SW480 (cell line): ENCODE measurements around the gene NWD2.
"Not testable (repeated sequence)": the region's sequence is repeated elsewhere in the genome, so short reads cannot be mapped to it uniquely, and the experiment has no call there.

ENCODE experiments used
- DNase-seq: peaks from one replicate; pipeline ENCODE4 v3.0.0-alpha.2; 2016; ENCODE audit warnings: low spot score

The NWD2 gene

GRCh38 chr4:37392521-37393255 lies 148.1 kb downstream of the NWD2 start:
- no peak for DNase-seq

GRCh38 chr4:37393321-37393720 lies 148.8 kb downstream of the NWD2 start:
- no peak for DNase-seq

- no peak for DNase-seq
Observed at GRCh38 chr4:37393889-37394288, 149.3 kb downstream of the NWD2 start.

DNA sequence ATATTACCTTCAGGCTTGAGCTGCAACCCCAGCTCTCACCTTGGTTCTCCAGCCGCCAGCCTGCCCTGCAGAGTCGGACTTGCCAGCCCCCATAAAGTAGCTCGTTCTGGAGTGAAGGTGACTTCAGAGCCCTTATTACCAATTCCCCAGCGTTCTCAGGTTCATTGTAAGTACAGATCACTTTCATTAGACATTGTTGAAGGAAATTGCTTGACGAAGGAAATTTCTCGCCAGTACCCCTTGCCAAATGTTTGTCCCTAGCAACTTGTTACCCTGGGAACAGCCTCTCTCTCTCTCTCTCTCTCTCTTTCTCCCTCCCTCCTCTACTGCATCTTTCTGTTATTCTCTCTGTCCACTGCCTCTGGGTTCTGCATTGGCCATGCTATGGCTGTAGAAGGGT lies 153.0 kb downstream of the NWD2 start:
- no peak for DNase-seq

DNA sequence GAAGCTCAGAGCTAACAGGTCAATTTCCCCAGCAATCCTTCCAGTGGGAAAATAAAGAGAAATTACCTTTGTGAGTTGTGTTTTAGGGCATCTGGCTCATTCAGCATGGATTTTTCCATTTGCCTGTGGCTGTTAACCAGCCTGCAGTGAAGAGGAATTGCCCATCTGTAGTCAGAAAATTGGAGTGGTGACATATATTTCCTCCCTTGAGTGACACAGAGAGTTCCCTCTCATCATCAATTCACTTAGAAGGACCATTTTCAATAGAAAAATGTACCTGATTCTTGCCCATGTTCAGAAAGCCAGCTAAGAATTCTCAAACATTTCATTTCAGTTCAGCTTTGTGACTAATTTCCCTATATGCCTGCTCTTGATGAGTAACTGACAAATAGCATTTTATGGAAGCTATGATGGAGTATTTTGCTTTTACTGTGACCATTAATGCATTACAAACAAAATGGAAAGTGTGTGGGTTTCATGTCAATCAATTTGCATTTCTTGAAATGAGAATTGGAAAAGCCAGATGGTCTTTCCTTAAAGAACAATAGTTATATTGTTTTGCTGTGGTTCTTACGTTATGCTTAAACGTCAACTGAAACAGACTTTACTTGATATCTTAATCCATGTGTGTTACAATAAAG lies 155.8 kb downstream of the NWD2 start:
- DNase-seq = no peak

- peak; percentile 23 for DNase-seq
Observed at GRCh38 chr4:37407938-37408826, 163.6 kb downstream of the NWD2 start.

GRCh38 chr4:37413612-37414011 lies 169.1 kb downstream of the NWD2 start:
- DNase-seq = not testable (repeated sequence)

DNA sequence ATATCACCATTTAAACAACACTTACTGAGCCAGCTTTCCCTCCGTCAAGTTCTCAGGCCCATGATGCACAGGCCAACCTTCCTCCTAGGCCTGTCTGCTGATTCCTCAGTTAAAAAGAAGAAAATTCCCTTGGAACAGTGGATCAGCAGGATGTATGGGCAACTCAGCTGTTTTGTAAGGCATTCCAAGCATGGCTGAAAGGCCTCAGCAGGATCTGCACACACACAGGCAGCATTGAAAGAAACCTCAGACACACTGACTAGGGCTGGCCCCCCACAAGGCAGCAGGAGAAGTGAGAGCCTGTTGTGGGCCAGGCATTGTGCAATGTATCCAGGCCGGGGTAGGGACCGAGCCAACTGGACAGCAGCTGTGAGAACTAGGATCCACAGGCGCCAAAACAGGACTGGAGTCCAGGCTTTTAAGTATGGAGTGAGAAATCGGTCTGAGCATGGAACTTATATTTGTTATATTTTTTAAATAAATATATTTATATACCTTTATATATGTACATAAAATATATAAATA lies 171.4 kb downstream of the NWD2 start:
- DNase-seq = no peak

GRCh38 chr4:37421614-37422013 lies 177.1 kb downstream of the NWD2 start:
- no peak for DNase-seq

DNA sequence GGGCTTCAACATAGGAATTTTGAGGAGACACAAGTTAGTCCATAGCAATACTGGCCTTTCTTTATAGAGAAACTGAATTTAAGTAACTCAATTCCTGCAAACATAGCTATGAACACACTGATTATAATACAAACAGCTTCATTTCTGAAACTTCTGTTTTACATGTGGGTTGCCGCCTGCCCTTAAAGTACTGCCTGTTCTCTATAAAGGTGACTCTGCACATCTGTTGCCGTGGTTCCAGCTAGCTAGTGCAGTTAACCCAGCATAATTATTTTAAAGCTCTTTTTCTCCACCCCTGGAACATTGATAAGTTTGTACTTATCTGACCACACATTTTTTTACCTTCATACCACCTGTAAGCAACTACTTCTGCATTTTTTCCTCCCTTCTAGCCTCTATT lies 177.6 kb downstream of the NWD2 start:
- DNase-seq = no peak

- no peak for DNase-seq
Observed at GRCh38 chr4:37422638-37423037, 178.1 kb downstream of the NWD2 start.

DNA sequence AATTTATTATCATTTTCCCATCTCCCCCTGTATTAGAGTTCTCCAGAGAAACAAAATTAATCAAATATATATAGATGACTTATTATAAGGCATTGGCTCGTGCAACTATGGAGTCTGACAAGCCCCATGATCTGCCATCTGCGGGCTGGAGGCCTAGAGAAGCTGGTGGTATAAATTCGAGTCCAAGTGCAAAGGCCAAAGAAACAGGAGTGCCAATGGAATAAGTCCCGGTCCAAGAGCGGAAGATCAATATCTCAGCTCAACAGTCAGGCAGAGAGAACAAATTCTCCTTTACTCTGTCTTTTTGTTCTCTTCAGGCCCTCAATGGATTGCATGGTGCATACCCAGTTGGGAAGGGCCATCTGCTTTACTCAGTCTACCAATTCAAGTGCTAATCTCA lies 178.8 kb downstream of the NWD2 start:
- DNase-seq = no peak

DNA sequence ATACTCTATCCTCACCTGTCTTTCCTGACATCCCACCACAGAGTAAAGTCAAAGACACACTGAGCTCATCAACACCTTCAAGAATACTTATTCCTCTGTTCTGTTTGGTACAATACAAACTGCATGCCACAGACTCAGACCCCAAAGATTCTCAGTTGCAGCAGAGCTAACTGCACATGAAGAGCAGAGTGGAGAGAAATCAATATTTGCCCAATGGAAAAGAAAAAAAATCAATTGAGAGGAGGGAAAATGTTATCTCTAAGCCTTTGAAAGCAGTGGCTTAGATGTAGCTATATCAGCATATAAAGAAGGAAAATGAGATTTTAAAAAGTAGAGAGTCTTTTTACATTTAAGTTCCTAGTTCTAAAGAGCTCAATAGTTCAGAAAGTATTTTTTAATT lies 180.2 kb downstream of the NWD2 start:
- no peak for DNase-seq

DNA sequence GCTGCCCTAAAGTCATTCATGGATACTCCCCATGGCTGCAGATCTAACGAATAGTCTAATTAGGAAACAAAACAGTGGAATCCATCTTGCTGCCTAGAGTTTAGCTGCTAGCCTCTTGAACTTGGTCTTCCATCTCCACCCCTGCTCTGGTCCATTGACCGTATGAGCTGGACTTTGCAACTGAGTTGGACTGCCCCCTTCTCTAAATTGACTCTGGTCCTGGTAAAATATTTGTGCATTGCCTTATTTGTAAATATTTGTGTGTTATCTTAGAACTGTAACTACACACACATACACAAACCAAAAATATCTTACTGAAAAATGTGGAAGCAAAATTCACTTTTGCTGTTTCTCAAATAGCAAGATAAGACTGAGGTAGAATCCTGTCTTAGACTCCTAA lies 181.3 kb downstream of the NWD2 start:
- no peak for DNase-seq

DNA sequence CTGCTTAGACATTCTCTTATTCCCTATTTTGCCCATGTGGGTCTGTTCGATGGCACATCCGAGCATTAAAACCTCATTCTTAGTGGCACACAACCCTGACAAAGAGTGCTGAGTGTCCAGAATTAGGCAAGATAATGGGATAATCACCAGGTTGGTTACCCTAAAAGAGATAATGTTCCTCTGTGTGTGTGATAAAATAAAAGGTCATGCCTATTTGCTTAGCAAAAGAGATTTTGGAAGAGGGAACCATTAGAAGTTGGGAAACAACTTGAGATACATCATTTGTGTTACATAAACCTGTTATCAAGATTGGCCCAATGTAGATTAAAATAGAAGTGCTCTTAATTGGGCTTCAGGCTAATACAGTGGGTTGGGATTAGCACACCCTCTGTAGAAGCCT lies 182.7 kb downstream of the NWD2 start:
- no peak for DNase-seq

DNA sequence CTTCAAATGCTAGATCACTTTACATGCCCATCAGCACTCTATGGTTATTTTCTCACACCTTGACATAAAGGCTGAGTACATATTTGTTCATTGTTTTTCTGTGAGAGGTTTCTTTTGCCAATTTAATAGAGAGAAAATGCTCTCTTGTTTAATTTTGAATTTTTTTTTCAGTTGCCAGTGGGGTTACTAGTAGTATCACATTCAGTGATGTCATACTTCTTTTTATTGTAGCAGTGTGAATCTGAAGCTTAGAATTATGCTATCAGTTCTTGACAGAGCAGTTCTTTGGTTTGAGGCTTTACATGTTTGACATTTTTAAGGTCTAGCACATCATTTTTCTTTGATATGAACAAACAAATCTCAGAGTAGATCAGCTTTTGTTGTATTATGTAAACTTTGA lies 185.4 kb downstream of the NWD2 start:
- DNase-seq = no peak

DNA sequence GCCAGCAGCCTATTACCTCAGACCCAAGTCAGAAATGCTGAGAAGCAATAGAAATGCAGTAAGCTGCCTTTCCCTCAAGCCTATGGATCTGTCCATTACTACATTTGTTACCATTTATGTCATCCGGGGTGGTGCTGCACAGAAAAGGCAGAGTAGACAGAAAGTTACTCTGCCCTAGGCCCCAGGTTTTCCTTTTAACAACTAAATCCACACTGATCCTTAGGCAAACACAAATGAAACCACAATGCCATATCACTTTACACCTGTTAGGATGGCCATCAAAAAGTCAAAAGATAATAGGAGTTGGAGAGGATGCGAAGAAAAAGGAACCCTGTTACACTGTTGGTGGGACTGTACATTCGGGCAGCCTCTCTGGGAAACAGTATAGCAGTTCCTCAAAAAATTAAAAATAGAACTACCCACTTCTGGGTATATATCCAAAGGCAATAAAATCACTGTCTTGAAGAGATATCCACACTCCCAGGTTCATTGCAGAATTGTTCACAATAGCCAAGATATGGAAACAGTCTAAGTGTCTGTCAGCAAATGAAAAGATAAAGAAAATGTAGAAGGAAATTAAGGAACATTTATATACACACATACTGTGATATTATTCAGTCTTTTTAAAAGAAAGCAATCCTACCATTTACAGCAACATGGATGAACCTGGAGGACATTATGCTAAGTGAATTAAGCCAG lies 186.3 kb downstream of the NWD2 start:
- peak; percentile 45 for DNase-seq

- peak; percentile 43 for DNase-seq
Observed at GRCh38 chr4:37431417-37431743, 186.8 kb downstream of the NWD2 start.

DNA sequence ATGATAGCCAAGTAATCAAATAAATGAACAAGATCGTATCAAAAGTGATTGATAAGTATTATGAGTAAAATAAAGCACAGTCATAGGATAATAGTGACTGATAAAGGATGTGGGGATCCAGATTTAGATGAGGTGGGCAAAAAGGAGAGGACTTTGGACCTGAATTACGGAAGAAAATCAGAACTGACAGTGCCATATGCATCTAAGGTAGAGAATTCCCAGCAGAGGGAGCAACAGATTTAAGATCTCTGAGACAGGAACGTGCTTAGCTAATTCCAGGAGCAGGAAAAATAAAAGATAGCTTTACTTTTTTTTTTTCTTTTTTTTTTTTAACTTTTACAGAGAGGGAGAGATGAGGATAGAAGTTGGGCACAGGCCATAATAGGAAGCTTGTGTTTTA lies 189.9 kb downstream of the NWD2 start:
- DNase-seq = no peak

DNA sequence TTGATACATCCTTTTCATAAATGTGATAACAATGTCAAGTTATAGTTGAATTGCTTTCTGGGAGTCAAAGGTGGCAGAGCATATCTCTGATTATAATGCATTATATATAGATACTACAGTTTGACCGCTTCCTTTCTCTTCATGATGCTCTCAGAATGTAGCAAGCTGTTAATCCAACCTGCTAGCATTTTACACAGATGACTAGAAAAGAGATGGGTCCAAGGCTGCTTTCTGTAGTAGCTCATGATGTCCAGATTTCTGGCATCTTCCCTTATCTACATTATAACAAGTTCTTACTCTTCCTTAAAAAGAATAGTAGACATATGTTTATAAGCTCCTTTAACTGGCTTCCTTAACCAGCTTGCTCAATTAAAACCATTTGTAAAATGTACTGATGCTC lies 192.0 kb downstream of the NWD2 start:
- no peak for DNase-seq

GRCh38 chr4:37437163-37437562 lies 192.6 kb downstream of the NWD2 start:
- no peak for DNase-seq

DNA sequence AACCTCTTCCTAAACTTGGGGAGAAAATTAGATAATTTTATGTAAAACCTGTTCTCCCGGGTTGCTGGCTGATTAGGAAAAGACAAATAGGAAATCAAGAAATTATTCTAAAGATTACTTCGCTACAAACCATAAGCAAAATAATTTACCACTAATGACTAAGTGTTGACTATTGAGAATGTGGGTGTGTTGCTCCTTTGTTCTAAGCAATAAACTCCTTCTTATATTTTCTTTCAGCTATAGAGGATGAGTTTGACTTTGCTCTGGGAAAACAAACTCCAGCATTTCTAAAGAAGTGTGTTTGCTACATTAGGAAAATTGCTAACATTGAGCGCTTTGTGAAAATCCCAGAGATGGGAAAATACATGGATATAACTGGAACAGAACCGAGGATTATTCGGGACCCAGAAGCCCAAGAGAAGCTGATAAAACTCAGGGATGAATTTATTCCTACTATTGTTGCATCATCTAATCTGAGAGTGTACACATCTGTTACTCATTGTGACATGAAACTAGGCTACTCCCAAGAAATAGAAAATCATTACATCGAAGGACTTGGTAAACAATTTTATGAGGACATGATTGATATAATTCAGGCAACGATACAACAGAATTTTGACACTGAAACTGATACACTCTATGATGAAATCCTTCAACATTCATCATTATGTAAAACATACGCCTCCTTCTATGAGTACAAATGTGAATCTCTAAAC lies 194.2 kb downstream of the NWD2 start:
- DNase-seq = no peak
